Caco-2 (cell line): ENCODE results near the gene NOL12. TPM values are rescaled to one million over a fixed set of nuclear protein-coding genes. Genes with fewer than 3 reads are reported as not detected.
A peak's percentile ranks its signal among the peaks of the same experiment; 100 is the strongest.

Source experiments
- BruUV-seq: library from RNA; stranded (reverse); fragments of 400-500 nt; replicated peaks from 2 replicates; lab custom pipeline; 2021; lab: Mats Ljungman, UMichigan
- CTCF ChIA-PET: fragments of 300-600 bp; sonication (Branson Sonifier 250); formaldehyde crosslinking; loops from one replicate; lab custom pipeline; 2022; ENCODE audit warnings: antibody characterized with exemption; lab: Charles Lee
- POLR2A ChIA-PET: fragments of 300-600 bp; sonication (Branson Sonifier 250); formaldehyde crosslinking; loops from one replicate; lab custom pipeline; 2022; ENCODE audit warnings: antibody characterized with exemption; lab: Charles Lee
- DNase-seq, 2 experiments: peaks; one replicate each; pipeline versions ENCODE4 v3.0.0 to v3.0.0-alpha.2; 2020 to 2022
- H3K27me3 ChIP-seq: replicated peaks from 2 replicates; pipeline ENCODE4 v1.6.0; 2011; ENCODE audit warnings: low read length; ENCODE audit not compliant: control insufficient read depth, insufficient read depth
- H3K36me3 ChIP-seq: 2 replicates; pipeline ENCODE4 v1.5.1; 2011; ENCODE audit warnings: low read length; ENCODE audit not compliant: control insufficient read depth, insufficient read depth
- H3K4me1 ChIP-seq: fragments of 250-450 bp; sonication (Bioruptor Pico); 2 replicates; pipeline ENCODE4 v1.5.1; 2020; ENCODE audit warnings: mild to moderate bottlenecking
- H3K4me3 ChIP-seq: 2 replicates; pipeline ENCODE4 v1.5.1; 2011; ENCODE audit warnings: low read depth, mild to moderate bottlenecking, control low read depth, low read length
- H3K9me3 ChIP-seq: fragments of 250-450 bp; sonication (Bioruptor Pico); 2 replicates; pipeline ENCODE4 v1.5.1; 2020; ENCODE audit warnings: mild to moderate bottlenecking, moderate library complexity
- H3K27ac Mint-ChIP-seq: one replicate; pipeline ENCODE4 v1.8.0; 2022; ENCODE audit warnings: mixed read lengths; ENCODE audit not compliant: unreplicated experiment
- H3K27me3 Mint-ChIP-seq: one replicate; pipeline ENCODE4 v1.8.0; 2022; ENCODE audit warnings: mixed read lengths; ENCODE audit not compliant: insufficient read depth, unreplicated experiment
- H3K36me3 Mint-ChIP-seq: one replicate; pipeline ENCODE4 v1.8.0; 2022; ENCODE audit warnings: mild to moderate bottlenecking, mixed read lengths; ENCODE audit not compliant: insufficient read depth, unreplicated experiment
- H3K4me1 Mint-ChIP-seq: one replicate; pipeline ENCODE4 v1.8.0; 2022; ENCODE audit warnings: low read depth, mixed read lengths; ENCODE audit not compliant: unreplicated experiment
- H3K4me3 Mint-ChIP-seq: one replicate; pipeline ENCODE4 v1.8.0; 2022; ENCODE audit warnings: mild to moderate bottlenecking, moderate library complexity, mixed read lengths; ENCODE audit not compliant: unreplicated experiment
- H3K9me3 Mint-ChIP-seq: one replicate; pipeline ENCODE4 v1.8.0; 2022; ENCODE audit warnings: mixed read lengths; ENCODE audit not compliant: unreplicated experiment
- intact Hi-C: fragments of 100-400 bp; cut with micrococcal nuclease; formaldehyde crosslinking; loops from one replicate; pipeline ENCODE4 v1.10.0; 2022; ENCODE audit not compliant: unreplicated experiment
- total RNA-seq: library from RNA; stranded (reverse); gene quantifications from 2 replicates; pipeline ENCODE4 v1.2.3, GENCODE V29; 2022
- TF ChIP-seq, protein P1 (sequence below), 2 experiments: fragments of 200-600 bp in 1 of 2; IDR thresholded peaks; 1 replicate in 1 of 2; 2 replicates in 1 of 2; pipeline versions ENCODE4 v1.5.1 to v1.8.0; 2011 to 2022; ENCODE audit warnings: antibody characterized with exemption in 1 of 2, control low read depth in 1 of 2, inconsistent platforms in 1 of 2, low read depth in 1 of 2, low read length in 1 of 2, mild to moderate bottlenecking in 1 of 2, moderate library complexity in 1 of 2; ENCODE audit not compliant: insufficient read depth in 1 of 2, severe bottlenecking in 1 of 2, unreplicated experiment in 1 of 2

NOL12 gene
- total RNA-seq, 1 experiment from 2014 or later: 20.2 TPM

DNA sequence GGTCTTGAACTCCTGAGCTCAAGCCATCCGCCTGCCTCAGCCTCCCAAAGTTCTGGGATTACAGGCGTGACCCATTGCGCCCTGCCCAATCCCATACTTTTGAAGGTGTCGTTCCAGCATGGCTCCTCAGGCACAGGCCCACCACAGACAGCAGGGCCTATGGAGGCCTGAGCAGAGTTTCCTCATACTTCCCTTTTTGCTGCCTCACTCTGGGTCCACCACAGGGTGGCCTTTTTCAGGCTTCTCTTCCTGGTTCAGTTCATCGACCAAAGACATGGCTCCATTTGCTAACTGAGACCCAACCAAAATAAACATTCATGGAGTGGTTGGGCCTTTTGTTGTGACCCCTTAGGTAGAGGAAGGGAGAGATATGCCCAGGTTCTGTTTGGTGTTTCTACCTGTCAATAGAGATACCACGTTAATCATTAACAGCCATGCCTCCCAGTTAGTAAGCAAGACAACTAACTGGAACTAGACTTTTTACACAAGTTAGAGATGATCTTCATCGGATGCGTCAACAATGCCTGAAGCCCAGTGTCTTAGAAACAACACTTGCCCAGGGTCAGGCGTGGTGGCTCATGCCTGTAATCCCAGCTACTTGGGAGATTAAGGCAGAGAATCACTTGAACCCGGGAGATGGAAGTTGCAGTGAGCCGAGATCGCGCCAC, 45.8 kb downstream of the NOL12 start:
- ChIA-PET CTCF (interaction anchor here (0.7 kb wide), 1 partner anchor 44 kb away, joined by 7 read pairs; no protein-coding TSS in a partner anchor), POLR2A (no interaction called here)
- no peaks in the 10 kb centered on the region for H3K9me3 Mint-ChIP-seq
- intact Hi-C loops: loop anchor here (2.0 to 5.0 kb wide), 2 partner anchors 35 to 60 kb away; partner anchors contain the start of gene TRIOBP
- peak overlapping the region; percentile 96 for H3K27ac Mint-ChIP-seq
- H3K4me3 ChIP-seq: no peak overlapping the region
- no peaks in the 10 kb centered on the region for H3K27me3 ChIP-seq
- peaks cover 7% of the 10 kb centered on the region for H3K36me3 Mint-ChIP-seq
- no peaks in the 10 kb centered on the region for H3K36me3 ChIP-seq
- H3K9me3 ChIP-seq: no peaks in the 10 kb centered on the region
- peak; percentile 85 to 87 for DNase-seq
- TF ChIP-seq, protein P1, sequence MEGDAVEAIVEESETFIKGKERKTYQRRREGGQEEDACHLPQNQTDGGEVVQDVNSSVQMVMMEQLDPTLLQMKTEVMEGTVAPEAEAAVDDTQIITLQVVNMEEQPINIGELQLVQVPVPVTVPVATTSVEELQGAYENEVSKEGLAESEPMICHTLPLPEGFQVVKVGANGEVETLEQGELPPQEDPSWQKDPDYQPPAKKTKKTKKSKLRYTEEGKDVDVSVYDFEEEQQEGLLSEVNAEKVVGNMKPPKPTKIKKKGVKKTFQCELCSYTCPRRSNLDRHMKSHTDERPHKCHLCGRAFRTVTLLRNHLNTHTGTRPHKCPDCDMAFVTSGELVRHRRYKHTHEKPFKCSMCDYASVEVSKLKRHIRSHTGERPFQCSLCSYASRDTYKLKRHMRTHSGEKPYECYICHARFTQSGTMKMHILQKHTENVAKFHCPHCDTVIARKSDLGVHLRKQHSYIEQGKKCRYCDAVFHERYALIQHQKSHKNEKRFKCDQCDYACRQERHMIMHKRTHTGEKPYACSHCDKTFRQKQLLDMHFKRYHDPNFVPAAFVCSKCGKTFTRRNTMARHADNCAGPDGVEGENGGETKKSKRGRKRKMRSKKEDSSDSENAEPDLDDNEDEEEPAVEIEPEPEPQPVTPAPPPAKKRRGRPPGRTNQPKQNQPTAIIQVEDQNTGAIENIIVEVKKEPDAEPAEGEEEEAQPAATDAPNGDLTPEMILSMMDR (IDR thresholded peaks at IDR 0.05; ENCODE audit: insufficient read depth in 1 of 2, low read depth in 1 of 2, low read length in 1 of 2, severe bottlenecking in 1 of 2, unreplicated experiment in 1 of 2): peak; percentile 15 to 33
- no peaks in the 10 kb centered on the region for H3K27me3 Mint-ChIP-seq
- H3K4me1 ChIP-seq: peaks cover 35% of the 10 kb centered on the region
- H3K4me3 Mint-ChIP-seq: peak overlapping the region; percentile 57
- no TSS peak for BruUV-seq
- peaks cover 13% of the 10 kb centered on the region for H3K4me1 Mint-ChIP-seq

DNA sequence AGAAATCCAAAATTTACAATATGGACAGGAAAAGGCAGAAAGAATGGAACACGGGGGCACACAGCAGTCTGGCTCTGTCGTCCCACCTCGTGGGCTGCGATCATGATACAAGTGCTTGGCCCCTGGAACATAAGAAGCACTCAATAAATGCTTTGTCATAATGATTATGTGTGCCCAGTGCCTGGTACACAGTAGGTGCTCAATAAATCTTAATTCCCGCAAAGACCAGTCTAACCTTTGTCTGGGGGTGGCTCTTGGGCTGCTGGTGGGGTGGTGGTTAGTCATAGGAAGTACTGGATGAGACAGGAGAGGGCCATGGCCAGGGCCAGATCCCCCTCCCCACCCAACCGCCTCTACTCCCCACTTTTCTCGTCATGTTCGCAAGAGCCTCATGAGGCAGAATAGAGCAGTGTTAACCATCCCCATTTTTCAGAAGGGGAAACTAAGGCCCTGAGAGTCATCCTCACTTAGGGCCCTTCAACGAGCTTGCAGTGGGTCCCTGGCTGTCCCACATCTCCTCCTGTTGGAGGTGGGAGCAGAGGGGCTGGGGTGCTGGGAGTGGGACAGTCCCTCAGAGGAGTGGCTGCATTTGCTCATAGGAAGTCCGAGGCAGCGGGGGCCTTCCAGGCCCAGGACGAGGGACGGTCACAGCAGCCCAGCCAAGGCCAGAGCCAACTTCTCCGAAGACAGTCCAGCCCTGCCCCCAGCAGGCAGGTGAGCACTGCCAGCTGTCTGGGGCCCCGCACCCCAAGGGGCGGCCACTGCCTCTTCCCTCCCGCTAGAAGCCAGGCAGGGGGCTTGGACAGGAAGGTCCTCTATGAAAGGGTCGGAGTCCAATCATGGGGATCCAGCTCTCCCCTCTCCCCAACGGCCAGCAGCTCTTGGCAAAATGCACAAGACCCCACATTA, 46.8 kb downstream of the NOL12 start:
- ChIA-PET POLR2A (interaction anchor here (0.5 to 0.6 kb wide), 2 partner anchors 70 to 75 kb away, joined by 4 to 8 read pairs; partner anchors contain the start of gene GCAT), CTCF (interaction anchor here (0.6 kb wide), 1 partner anchor 94 kb away, joined by 3 read pairs; no protein-coding TSS in a partner anchor)
- Mint-ChIP-seq H3K4me3 (peak overlapping the region; percentile 57), H3K9me3 (no peaks in the 10 kb centered on the region), H3K4me1 (peaks cover 13% of the 10 kb centered on the region), H3K27me3 (no peaks in the 10 kb centered on the region), H3K27ac (peak overlapping the region; percentile 96), H3K36me3 (peaks cover 8% of the 10 kb centered on the region)
- TF ChIP-seq, protein P1 (IDR thresholded peaks at IDR 0.05; ENCODE audit: insufficient read depth in 1 of 2, low read depth in 1 of 2, low read length in 1 of 2, severe bottlenecking in 1 of 2, unreplicated experiment in 1 of 2): no peak
- H3K4me1 ChIP-seq: peaks cover 35% of the 10 kb centered on the region
- H3K9me3 ChIP-seq: no peaks in the 10 kb centered on the region
- H3K27me3 ChIP-seq: no peaks in the 10 kb centered on the region
- H3K4me3 ChIP-seq: no peak overlapping the region
- no peak for DNase-seq
- no TSS peak for BruUV-seq
- no peaks in the 10 kb centered on the region for H3K36me3 ChIP-seq
- intact Hi-C loops: loop anchor here (2.0 to 5.0 kb wide), 2 partner anchors 36 to 59 kb away; partner anchors contain the start of gene TRIOBP
